ENCODE measurements around the gene PIGO. TPM values are rescaled to one million over a fixed set of nuclear protein-coding genes. Genes with fewer than 3 reads are reported as not detected.

PIGO gene
- total and polyA plus RNA-seq, 12 donors = 8.2 to 12.3 (median 10.3) TPM

DNA sequence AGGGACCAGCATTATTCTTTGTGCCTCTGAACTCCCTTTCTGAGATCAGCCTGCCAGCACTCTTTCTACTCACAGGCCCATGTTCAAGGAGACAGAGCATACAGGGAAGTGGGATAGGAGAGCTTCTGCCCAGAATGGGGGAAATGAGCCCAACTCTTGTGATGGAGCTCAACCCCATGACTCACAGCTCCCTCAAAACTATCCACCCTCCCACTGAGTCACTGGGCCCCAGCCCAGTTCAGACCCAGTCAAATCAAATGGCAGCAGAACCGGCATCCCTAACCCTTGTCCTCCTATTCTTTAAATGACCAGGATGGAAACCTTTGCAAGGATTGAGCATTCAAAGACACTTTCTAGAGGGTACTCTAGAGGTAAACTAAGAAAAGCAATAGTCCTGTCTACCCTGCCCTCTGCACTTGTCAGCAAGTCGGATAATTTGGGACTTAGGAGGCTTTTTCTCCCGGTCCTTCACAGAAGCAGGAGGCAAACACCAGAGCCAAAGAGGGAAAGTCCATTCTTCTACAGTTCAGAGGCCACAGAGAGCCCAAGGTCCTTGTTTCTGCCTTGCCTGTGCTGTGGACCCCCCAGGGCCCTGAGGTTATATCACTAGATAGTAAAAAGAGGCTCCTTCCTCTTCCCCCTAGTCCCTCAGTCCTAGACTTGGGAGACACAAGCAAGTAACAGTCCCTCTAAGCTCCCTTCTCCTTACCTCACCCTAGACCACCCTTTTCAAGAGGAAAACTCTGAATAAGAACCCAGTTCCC lies 16.0 kb upstream of the PIGO start:
- 76 to 83% methylated on average over 3 of the region's 3 CpGs for WGBS, 2 donors
- Histone ChIP-seq H3K36me3 (peaks cover 0 to 17% (median 10%) of the 10 kb centered on the region in 9 donors), H3K4me1 (peaks cover 17 to 72% (median 55%) of the 10 kb centered on the region in 9 donors), H3K4me3 (peak overlapping the region in 6 of 10 donors; percentile 70 to 89 (median 85)), H3K27ac (peak overlapping the region in 9 of 10 donors; percentile 75 to 98 (median 87)), H3K9me3 (no peaks in the 10 kb centered on the region), H3K27me3 (no peaks in the 10 kb centered on the region)
- no peak for ATAC-seq
- TF ChIP-seq, protein P1, sequence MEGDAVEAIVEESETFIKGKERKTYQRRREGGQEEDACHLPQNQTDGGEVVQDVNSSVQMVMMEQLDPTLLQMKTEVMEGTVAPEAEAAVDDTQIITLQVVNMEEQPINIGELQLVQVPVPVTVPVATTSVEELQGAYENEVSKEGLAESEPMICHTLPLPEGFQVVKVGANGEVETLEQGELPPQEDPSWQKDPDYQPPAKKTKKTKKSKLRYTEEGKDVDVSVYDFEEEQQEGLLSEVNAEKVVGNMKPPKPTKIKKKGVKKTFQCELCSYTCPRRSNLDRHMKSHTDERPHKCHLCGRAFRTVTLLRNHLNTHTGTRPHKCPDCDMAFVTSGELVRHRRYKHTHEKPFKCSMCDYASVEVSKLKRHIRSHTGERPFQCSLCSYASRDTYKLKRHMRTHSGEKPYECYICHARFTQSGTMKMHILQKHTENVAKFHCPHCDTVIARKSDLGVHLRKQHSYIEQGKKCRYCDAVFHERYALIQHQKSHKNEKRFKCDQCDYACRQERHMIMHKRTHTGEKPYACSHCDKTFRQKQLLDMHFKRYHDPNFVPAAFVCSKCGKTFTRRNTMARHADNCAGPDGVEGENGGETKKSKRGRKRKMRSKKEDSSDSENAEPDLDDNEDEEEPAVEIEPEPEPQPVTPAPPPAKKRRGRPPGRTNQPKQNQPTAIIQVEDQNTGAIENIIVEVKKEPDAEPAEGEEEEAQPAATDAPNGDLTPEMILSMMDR (IDR thresholded peaks at IDR 0.05) = no peak
- no peak for DNase-seq
- intact Hi-C loops (cut with DNase I) = loop anchor here in 6 of 10 donors (5.0 to 10.0 kb wide), 7 partner anchors 40 to 442 kb away; partner anchors contain the start of gene VCP (in 1 of the 6)

DNA sequence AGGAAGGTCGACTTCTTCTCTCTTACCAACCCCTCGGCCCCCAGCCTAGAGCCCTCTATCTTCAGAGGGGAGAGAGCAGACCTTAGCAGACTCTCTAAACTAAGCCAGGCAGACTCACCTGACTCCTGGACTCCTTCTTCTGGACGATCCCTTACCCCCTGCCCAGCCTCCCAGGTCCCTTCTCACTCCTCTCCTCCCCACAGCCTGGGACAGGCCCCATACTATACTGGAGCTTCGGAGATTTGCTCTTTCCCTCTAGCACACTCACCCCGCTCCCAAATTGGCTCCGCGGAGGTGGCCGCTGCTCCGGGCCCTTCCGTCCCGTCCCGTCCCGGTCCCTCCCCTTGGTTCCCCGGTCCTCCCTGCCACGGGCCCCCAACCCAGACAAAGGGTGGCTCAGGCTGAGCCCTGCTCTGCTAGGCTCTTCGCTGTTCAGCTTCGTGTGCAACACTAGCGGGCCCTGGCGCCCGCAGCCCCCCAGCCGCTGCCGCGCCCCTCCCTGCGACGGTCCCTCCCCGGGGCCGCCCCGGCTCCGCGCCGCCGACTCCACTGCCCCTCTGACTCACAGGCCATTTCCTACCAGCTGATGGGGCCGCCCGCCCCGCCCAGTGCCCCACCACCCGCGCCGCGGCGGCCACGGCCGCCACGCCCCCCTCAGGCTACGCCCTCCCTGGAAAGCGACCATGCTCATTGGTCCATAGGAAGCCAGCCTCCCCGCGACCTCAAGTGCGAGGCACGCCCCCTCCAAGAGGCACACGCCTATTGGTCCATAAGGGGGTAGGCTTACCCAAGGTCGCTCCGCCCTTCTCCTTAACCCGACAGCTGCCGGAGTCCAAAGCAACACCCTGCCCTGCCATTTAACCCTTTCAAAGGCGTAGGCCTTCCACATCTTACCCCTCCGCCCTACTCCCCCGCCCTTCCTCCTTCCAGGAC lies 14.9 kb upstream of the PIGO start:
- Histone ChIP-seq H3K27ac (peak overlapping the region; percentile 56 to 98 (median 92)), H3K4me1 (peaks cover 17 to 61% (median 46%) of the 10 kb centered on the region in 9 donors), H3K4me3 (peak overlapping the region; percentile 49 to 89 (median 80)), H3K9me3 (no peaks in the 10 kb centered on the region), H3K36me3 (peaks cover 0 to 29% (median 18%) of the 10 kb centered on the region in 9 donors), H3K27me3 (no peaks in the 10 kb centered on the region)
- TF ChIP-seq, protein P1 (IDR thresholded peaks at IDR 0.05) = no peak
- peak; percentile 72 to 85 (median 82) for ATAC-seq
- 1% methylated on average over 56 to 57 of the region's 57 CpGs for WGBS, 2 donors
- DNase-seq = peak; percentile 98
- intact Hi-C loops (cut with DNase I) = loop anchor here in 6 of 10 donors (5.0 to 10.0 kb wide), 7 partner anchors 39 to 444 kb away; partner anchors contain the start of gene VCP (in 1 of the 6)

DNA sequence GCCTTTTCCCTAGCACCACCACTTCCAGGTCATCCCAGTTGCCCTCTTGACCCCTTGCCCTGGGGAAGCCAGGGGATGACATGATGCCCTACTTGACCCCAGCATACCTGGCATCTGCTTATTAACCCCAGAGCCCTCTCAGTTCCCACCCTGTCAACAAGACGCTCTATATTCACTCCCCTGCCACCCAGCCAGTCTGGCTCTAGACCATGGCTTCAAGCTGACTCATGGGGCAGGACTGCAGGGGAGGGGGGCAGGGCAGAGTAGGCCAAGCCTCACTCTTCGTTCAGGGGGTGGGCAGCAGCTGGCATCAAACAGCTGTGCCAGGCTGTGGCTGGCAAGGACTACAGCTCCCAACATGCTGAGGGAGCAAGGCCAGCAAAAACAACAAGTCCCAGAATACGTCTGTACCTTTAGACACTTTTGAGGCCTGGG lies 14.0 kb upstream of the PIGO start:
- no peak for DNase-seq
- H3K27ac ChIP-seq = peak overlapping the region in 9 of 10 donors; percentile 77 to 98 (median 92)
- TF ChIP-seq, protein P1 (IDR thresholded peaks at IDR 0.05) = no peak
- H3K27me3 ChIP-seq = no peaks in the 10 kb centered on the region
- 36 to 45% methylated on average over 3 of the region's 3 CpGs for WGBS, 2 donors
- ATAC-seq = peak in 2 of 8 donors; percentile 18 to 23
- intact Hi-C loops (cut with DNase I) = loop anchor here in 6 of 10 donors (5.0 to 10.0 kb wide), 7 partner anchors 38 to 444 kb away; partner anchors contain the start of gene VCP (in 1 of the 6)
- peaks cover 17 to 58% (median 46%) of the 10 kb centered on the region in 9 donors for H3K4me1 ChIP-seq
- H3K9me3 ChIP-seq = no peaks in the 10 kb centered on the region
- H3K36me3 ChIP-seq = peaks cover 0 to 38% (median 27%) of the 10 kb centered on the region in 9 donors
- peak overlapping the region in 9 of 10 donors; percentile 49 to 89 (median 84) for H3K4me3 ChIP-seq
